Neural cell (in vitro differentiated cells): ENCODE data around the gene KMO. TPM values are rescaled to one million over a fixed set of nuclear protein-coding genes. Genes with fewer than 3 reads are reported as not detected.

Experiments used
- H2AFZ ChIP-seq: fragments of 200-600, 300-800 bp; sonication (generic), shearing (Covaris generic); 2 replicates; pipeline ENCODE4 v1.6.0; 2014; ENCODE audit warnings: low read depth, mild to moderate bottlenecking, antibody characterized with exemption, low read length, moderate library complexity
- H3F3A ChIP-seq: fragments of 200-600 bp; shearing (Covaris generic); 2 replicates; pipeline ENCODE4 v1.6.1; 2016; ENCODE audit warnings: mild to moderate bottlenecking, moderate library complexity, mixed read lengths, antibody characterized with exemption, low read length; ENCODE audit not compliant: insufficient read depth, poor library complexity, severe bottlenecking
- H3K27ac ChIP-seq: fragments of 200-600, 300-800 bp; sonication (generic), shearing (Covaris generic); 2 replicates; pipeline ENCODE4 v1.5.1; 2014; ENCODE audit warnings: mild to moderate bottlenecking, low read length, moderate library complexity
- H3K27me3 ChIP-seq: fragments of 300-800, 200-600 bp; sonication (generic), shearing (Covaris generic); 2 replicates; pipeline ENCODE4 v1.6.0; 2014; ENCODE audit warnings: mild to moderate bottlenecking, low read depth, low read length, moderate library complexity; ENCODE audit not compliant: insufficient read depth
- H3K36me3 ChIP-seq: fragments of 300-800, 200-600 bp; sonication (generic), shearing (Covaris generic); 2 replicates; pipeline ENCODE4 v1.5.1; 2014; ENCODE audit warnings: mild to moderate bottlenecking, antibody characterized with exemption, low read length, moderate library complexity; ENCODE audit not compliant: insufficient read depth
- H3K4me2 ChIP-seq: fragments of 300-800, 200-600 bp; sonication (generic), shearing (Covaris generic); 2 replicates; pipeline ENCODE4 v1.6.0; 2014; ENCODE audit warnings: mild to moderate bottlenecking, low read length
- H3K4me3 ChIP-seq: fragments of 300-800, 200-600 bp; sonication (generic), shearing (Covaris generic); 2 replicates; pipeline ENCODE4 v1.5.1; 2014; ENCODE audit warnings: mild to moderate bottlenecking, low read length, moderate library complexity
- H3K79me2 ChIP-seq: fragments of 200-600 bp; shearing (Covaris generic); replicated peaks from 2 replicates; pipeline ENCODE4 v1.6.0; 2014; ENCODE audit warnings: mild to moderate bottlenecking, low read length, moderate library complexity; ENCODE audit not compliant: insufficient read depth
- H3K9ac ChIP-seq: fragments of 300-800, 200-600 bp; sonication (generic), shearing (Covaris generic); 2 replicates; pipeline ENCODE4 v1.6.1; 2016; ENCODE audit warnings: mild to moderate bottlenecking, low read length, mixed read lengths
- H3K9me2 ChIP-seq: fragments of 200-600 bp; shearing (Covaris generic); 2 replicates; pipeline ENCODE4 v1.6.1; 2016; ENCODE audit warnings: mild to moderate bottlenecking, low read length, mixed read lengths; ENCODE audit not compliant: insufficient read depth
- H3K9me3 ChIP-seq: fragments of 200-600, 300-800 bp; sonication (generic), shearing (Covaris generic); 2 replicates; pipeline ENCODE4 v1.6.1; 2016; ENCODE audit warnings: mild to moderate bottlenecking, mixed run types, low read length, moderate library complexity, mixed read lengths
- H4K20me1 ChIP-seq: fragments of 200-600 bp; shearing (Covaris generic); 2 replicates; pipeline ENCODE4 v1.6.1; 2016; ENCODE audit warnings: mild to moderate bottlenecking, mixed run types; ENCODE audit not compliant: insufficient read depth
- EP300 ChIP-seq: fragments of 450-650 bp; conservative IDR thresholded peaks from 2 replicates; pipeline ENCODE4 v1.6.1; 2014; ENCODE audit warnings: antibody characterized with exemption, mild to moderate bottlenecking, moderate library complexity; ENCODE audit not compliant: poor library complexity, severe bottlenecking
- EZH2 ChIP-seq: fragments of 200-600, 300-800 bp; shearing (Covaris generic), sonication (generic); IDR thresholded peaks from 2 replicates; pipeline ENCODE4 v1.6.1; 2014; ENCODE audit warnings: antibody characterized with exemption, low read length, borderline replicate concordance, mild to moderate bottlenecking; ENCODE audit not compliant: insufficient read depth, poor library complexity, severe bottlenecking
- MXI1 ChIP-seq: fragments of 450-650 bp; conservative IDR thresholded peaks from 2 replicates; pipeline ENCODE4 v1.6.1; 2014; ENCODE audit warnings: antibody characterized with exemption, mild to moderate bottlenecking; ENCODE audit not compliant: poor library complexity, severe bottlenecking
- RAD21 ChIP-seq: fragments of 450-650 bp; conservative IDR thresholded peaks from 2 replicates; pipeline ENCODE4 v1.6.1; 2014; ENCODE audit warnings: antibody characterized with exemption, mild to moderate bottlenecking, moderate library complexity
- SMC3 ChIP-seq: fragments of 450-650 bp; conservative IDR thresholded peaks from 2 replicates; pipeline ENCODE4 v1.6.1; 2014; ENCODE audit warnings: antibody characterized with exemption, mild to moderate bottlenecking, moderate library complexity; ENCODE audit not compliant: poor library complexity
- TAF1 ChIP-seq: IDR thresholded peaks from 2 replicates; pipeline ENCODE4 v1.6.1; 2012; ENCODE audit warnings: low read depth
- polyA plus RNA-seq: library from polyadenylated mRNA; depleted of rRNA; stranded (reverse); fragments of >200 nt; gene quantifications from 2 replicates; pipeline ENCODE4 v1.2.3, GENCODE V29; 2014
- TF ChIP-seq, protein P1 (sequence below): fragments of 450-650 bp; IDR thresholded peaks from 2 replicates; pipeline ENCODE4 v1.5.1; 2014; ENCODE audit warnings: antibody characterized with exemption, mild to moderate bottlenecking, moderate library complexity; ENCODE audit not compliant: poor library complexity, severe bottlenecking
- TF ChIP-seq, protein P2 (sequence below): IDR thresholded peaks from 2 replicates; pipeline ENCODE4 v1.6.1; 2012; ENCODE audit warnings: borderline replicate concordance

KMO gene
- polyA plus RNA-seq, 1 donor from 2014 or later, result 0.72 TPM

DNA sequence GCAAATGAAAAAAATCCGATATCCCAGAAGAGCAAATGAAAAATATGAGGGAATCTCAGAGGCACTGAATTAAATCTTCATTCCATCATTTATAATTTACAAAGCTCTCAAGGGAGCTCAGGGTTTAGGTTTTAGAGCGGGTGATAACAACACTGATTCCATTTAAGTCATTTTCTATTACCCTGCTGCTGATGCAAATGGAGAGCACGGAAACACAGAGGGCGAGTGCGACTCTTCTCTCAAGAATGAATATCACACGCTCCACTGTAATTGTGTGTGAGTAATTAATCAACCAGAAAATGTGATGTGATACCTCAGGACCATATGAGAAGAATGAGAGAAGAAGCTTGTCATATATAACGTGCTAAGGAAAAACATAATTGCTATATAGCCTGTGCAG lies 85.2 kb downstream of the KMO start:
- no peaks in the 10 kb centered on the region for H3K36me3 ChIP-seq
- no peak overlapping the region for H3K4me3 ChIP-seq
- no peak overlapping the region for H3K9ac ChIP-seq
- H3K9me2 ChIP-seq, result no peaks in the 10 kb centered on the region
- H3K9me3 ChIP-seq, result no peaks in the 10 kb centered on the region
- no peak overlapping the region for H3K27ac ChIP-seq
- TF ChIP-seq MXI1, result no peak
- TF ChIP-seq, protein P1, sequence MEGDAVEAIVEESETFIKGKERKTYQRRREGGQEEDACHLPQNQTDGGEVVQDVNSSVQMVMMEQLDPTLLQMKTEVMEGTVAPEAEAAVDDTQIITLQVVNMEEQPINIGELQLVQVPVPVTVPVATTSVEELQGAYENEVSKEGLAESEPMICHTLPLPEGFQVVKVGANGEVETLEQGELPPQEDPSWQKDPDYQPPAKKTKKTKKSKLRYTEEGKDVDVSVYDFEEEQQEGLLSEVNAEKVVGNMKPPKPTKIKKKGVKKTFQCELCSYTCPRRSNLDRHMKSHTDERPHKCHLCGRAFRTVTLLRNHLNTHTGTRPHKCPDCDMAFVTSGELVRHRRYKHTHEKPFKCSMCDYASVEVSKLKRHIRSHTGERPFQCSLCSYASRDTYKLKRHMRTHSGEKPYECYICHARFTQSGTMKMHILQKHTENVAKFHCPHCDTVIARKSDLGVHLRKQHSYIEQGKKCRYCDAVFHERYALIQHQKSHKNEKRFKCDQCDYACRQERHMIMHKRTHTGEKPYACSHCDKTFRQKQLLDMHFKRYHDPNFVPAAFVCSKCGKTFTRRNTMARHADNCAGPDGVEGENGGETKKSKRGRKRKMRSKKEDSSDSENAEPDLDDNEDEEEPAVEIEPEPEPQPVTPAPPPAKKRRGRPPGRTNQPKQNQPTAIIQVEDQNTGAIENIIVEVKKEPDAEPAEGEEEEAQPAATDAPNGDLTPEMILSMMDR, result no peak
- no peak for TF ChIP-seq EZH2
- no peak for TF ChIP-seq RAD21
- TF ChIP-seq SMC3, result no peak
- TF ChIP-seq, protein P2, sequence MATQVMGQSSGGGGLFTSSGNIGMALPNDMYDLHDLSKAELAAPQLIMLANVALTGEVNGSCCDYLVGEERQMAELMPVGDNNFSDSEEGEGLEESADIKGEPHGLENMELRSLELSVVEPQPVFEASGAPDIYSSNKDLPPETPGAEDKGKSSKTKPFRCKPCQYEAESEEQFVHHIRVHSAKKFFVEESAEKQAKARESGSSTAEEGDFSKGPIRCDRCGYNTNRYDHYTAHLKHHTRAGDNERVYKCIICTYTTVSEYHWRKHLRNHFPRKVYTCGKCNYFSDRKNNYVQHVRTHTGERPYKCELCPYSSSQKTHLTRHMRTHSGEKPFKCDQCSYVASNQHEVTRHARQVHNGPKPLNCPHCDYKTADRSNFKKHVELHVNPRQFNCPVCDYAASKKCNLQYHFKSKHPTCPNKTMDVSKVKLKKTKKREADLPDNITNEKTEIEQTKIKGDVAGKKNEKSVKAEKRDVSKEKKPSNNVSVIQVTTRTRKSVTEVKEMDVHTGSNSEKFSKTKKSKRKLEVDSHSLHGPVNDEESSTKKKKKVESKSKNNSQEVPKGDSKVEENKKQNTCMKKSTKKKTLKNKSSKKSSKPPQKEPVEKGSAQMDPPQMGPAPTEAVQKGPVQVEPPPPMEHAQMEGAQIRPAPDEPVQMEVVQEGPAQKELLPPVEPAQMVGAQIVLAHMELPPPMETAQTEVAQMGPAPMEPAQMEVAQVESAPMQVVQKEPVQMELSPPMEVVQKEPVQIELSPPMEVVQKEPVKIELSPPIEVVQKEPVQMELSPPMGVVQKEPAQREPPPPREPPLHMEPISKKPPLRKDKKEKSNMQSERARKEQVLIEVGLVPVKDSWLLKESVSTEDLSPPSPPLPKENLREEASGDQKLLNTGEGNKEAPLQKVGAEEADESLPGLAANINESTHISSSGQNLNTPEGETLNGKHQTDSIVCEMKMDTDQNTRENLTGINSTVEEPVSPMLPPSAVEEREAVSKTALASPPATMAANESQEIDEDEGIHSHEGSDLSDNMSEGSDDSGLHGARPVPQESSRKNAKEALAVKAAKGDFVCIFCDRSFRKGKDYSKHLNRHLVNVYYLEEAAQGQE, result no peak
- no peak for TF ChIP-seq TAF1
- H4K20me1 ChIP-seq, result no peaks in the 10 kb centered on the region
- no peaks in the 10 kb centered on the region for H3F3A ChIP-seq
- no peak overlapping the region for H2AFZ ChIP-seq
- no peaks in the 10 kb centered on the region for H3K79me2 ChIP-seq
- H3K27me3 ChIP-seq, result no peaks in the 10 kb centered on the region
- no peak overlapping the region for H3K4me2 ChIP-seq

DNA sequence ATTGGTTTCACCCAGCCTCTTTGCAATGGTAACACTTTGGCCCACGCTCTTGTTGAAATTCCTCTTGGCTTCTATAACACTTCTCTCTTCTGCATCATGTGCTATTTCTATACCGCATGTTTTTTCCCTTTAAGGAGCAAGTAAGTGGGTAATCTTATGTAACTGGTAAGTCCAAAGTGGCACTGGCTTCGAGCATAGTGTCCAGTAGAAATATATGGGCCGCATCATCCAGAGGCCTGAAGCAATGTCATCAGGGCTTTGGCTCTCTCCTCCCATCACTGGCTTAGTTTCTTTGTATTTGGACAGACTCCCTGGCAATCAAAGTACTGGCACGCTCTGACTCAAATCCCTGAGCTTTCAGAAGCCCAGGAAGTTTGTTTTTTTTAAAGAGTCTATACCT lies 90.5 kb downstream of the KMO start:
- Histone ChIP-seq H3K4me2 (no peak overlapping the region), H3K36me3 (no peaks in the 10 kb centered on the region), H3F3A (no peaks in the 10 kb centered on the region), H4K20me1 (no peaks in the 10 kb centered on the region), H3K27me3 (no peaks in the 10 kb centered on the region), H3K79me2 (no peaks in the 10 kb centered on the region), H3K9me2 (no peaks in the 10 kb centered on the region), H2AFZ (no peak overlapping the region), H3K27ac (no peak overlapping the region), H3K9ac (no peak overlapping the region), H3K4me3 (no peak overlapping the region), H3K9me3 (no peaks in the 10 kb centered on the region)
- TF ChIP-seq EP300 (no peak), TAF1 (no peak)

DNA sequence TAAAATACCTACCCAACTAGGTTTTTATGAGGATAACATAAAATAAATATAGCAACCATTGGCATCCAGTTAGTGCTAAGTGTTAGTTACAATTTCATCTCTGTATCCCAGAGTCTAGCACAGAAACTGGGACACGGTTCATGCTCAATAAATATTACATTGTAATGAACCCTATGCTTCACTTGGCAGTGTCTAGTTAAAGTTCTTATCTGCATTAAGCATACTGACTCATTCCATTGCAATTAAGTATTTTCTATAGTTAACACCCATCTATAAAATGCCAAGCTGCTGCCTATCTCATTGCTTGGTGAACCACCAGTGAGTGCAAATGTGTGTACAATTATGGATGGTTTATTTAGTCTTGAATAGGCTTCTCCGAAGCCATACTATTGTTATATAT lies 92.8 kb downstream of the KMO start:
- Histone ChIP-seq H3K27me3 (no peaks in the 10 kb centered on the region), H3K79me2 (no peaks in the 10 kb centered on the region), H3K9me2 (no peaks in the 10 kb centered on the region), H3K9ac (no peak overlapping the region), H3K27ac (no peak overlapping the region), H3K4me2 (no peak overlapping the region), H2AFZ (no peak overlapping the region), H3K36me3 (no peaks in the 10 kb centered on the region), H3K9me3 (no peaks in the 10 kb centered on the region), H4K20me1 (no peaks in the 10 kb centered on the region), H3K4me3 (no peak overlapping the region), H3F3A (no peaks in the 10 kb centered on the region)
- TF ChIP-seq EP300 (no peak), MXI1 (no peak)
